GM19372 (cell line): ENCODE results near the gene FADS2.
A peak's percentile ranks its signal among the peaks of the same experiment; 100 is the strongest.

Experiments used
- ATAC-seq: cut with Tn5 transposase; IDR thresholded peaks from one replicate; pipeline ENCODE4 v1.9.1; 2021; ENCODE audit warnings: mild to moderate bottlenecking, low read depth, moderate library complexity; ENCODE audit not compliant: unreplicated experiment

Gene FADS2

GRCh38 chr11:61827571-61828378 is at the start of gene FADS2:
FADS2 (plus strand) TSS chr11:61828300; CDS start chr11:61828391, 91 bp downstream.
- ATAC-seq = peak; percentile 69

GRCh38 chr11:61778357-61778886 is 49.7 kb upstream of the FADS2 start:
- no peak for ATAC-seq

DNA sequence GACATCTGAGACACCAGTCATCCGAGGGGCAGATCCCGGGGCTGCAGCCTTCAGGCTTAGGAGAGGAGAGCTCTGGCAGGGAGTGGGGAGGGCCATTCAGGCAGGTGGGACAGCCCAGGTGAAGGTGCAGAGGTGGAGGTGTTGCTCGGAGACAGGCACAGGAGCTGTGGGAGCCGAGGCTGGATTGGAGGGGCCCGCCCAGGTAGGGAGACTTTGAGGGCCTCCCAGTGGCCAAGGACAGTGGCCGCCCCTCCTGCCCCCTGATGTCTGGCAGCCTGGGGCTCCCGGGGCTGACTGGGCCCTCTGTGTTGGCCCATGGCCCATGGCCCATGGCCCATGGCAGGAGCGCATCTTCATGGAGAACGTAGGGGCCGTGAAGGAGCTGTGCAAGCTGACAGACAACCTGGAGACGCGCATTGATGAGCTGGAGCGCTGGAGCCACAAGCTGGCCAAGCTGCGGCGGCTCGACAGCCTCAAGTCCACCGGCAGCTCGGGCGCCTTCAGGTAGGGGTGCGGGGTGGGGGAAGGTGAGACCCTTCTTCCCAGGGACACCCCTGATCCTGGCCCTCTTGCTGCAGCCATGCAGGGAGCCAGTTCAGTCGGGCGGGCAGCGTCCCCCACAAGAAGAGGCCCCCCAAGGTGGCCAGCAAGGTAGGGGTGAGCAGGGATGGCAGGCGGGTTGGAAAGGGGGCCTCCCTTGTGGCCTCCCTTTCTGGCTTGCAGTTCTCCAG is 49.0 kb upstream of the FADS2 start:
- ATAC-seq = no peak

- ATAC-seq = no peak
These were observed 48.2 kb upstream of the FADS2 start for GRCh38 chr11:61779666-61780525.

- ATAC-seq = no peak
These were observed 47.4 kb upstream of the FADS2 start for GRCh38 chr11:61780581-61781162.

DNA sequence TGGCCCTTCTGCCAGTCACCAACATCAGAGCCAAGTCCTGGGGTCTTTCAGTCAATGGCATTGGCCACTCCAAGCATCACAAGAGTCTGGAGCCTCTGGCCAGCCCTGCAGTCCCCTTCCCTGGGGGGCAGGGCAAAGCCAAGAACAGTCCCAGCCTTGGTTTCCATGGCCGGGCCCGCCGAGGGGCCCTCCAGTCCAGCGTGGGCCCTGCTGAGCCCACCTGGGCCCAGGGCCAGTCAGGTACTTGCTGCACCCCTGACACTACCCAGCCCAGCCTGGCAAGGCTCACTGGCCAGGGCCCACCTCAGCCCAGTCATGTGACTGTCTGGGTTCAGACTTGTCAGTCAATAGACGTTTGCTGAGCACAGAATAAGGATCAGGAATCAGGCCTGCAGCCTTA is 46.5 kb upstream of the FADS2 start:
- no peak for ATAC-seq

GRCh38 chr11:61782299-61782698 is 45.8 kb upstream of the FADS2 start:
- ATAC-seq = no peak

GRCh38 chr11:61782841-61783240 is 45.3 kb upstream of the FADS2 start:
- ATAC-seq = no peak

DNA sequence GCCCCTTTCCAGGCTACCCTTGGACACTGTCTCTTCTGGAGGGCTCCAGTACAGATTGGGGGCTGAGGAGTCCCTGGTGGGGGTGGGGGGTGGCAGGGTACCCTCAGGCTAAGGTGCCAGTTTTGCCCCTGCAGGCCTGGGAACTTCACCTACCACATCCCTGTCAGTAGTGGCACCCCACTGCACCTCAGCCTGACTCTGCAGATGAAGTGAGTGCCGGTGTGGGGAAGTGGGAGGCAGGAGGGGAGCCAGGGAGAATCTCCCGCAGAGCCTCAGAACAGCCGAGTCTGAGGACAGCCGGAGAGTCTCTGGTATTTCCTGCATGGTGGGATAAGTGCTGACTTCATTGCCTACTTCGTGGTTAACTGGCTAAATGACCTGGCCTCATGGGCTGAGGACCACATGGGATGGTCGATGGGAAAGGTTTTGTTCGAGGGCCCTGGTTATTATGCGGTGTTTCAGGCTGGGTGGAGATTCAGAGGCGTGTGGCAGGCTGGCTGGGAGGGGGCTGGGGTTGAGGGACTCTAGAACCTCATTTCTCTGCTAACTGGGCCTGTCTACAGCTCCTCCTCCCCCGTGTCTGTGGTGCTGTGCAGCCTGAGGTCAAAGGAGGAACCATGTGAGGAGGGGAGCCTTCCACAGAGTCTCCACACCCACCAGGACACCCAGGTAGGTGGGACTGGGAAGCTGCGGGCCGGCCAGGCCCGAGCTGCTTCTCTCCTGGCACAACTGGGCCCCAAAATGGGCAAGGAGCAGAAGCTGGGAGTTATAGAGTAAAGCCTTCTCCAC is 44.2 kb upstream of the FADS2 start:
- ATAC-seq = no peak

GRCh38 chr11:61784506-61784805 is 43.6 kb upstream of the FADS2 start:
- no peak for ATAC-seq

DNA sequence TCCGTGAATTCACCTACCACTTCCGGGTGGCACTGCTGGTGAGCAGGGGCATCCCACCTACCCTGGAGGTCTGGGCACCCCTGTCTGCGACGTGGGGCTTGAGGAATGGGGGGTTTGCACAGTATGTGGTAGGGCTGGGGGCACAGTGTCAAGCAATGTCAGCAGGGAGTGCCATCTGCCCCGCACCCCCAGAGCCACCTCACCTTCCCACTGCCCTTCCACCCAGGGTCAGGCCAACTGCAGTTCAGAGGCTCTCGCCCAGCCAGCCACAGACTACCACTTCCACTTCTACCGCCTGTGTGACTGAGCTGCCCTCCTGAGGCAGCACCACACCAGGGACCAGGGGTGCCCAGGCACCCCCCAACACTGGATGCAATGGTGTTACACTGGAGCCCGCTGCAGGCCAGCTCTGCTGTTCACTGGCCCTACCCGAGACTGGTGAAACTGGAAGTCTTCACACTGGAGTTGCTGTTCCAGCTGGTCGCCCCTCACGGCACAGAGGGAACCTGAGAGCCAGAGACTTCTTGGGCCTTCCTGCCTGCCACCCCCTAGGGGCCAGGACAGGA is 42.2 kb upstream of the FADS2 start:
- no peak for ATAC-seq

DNA sequence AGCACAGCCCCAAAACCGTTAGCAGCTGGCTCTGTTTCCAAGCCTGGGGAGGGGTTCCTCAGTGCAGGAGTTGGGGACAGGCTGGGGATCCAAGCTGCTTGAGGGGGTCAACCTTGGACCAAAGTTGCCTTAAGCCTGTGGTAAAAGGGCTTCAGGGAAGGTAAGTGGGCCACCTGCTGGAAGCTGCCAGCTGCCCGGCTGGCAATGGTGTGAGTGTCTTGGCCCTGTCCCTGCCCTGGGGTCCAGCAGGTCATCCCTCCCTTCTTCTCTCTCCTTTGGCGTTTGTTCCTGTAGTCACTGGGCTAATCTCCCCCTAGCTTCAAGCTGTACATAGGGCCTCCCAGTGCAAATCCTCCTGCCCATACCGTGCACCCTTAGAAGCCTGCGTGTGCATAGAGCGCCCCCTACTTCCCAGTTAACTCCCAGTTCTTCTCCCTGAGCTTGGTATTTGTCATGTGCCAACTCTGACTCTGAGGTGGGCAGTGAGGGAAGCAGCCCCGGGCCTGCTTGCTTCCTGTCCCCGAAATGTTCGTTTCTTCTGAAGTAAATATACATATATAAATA is 40.1 kb upstream of the FADS2 start:
- no peak for ATAC-seq

GRCh38 chr11:61791737-61792309 is 36.3 kb upstream of the FADS2 start:
- ATAC-seq = no peak

DNA sequence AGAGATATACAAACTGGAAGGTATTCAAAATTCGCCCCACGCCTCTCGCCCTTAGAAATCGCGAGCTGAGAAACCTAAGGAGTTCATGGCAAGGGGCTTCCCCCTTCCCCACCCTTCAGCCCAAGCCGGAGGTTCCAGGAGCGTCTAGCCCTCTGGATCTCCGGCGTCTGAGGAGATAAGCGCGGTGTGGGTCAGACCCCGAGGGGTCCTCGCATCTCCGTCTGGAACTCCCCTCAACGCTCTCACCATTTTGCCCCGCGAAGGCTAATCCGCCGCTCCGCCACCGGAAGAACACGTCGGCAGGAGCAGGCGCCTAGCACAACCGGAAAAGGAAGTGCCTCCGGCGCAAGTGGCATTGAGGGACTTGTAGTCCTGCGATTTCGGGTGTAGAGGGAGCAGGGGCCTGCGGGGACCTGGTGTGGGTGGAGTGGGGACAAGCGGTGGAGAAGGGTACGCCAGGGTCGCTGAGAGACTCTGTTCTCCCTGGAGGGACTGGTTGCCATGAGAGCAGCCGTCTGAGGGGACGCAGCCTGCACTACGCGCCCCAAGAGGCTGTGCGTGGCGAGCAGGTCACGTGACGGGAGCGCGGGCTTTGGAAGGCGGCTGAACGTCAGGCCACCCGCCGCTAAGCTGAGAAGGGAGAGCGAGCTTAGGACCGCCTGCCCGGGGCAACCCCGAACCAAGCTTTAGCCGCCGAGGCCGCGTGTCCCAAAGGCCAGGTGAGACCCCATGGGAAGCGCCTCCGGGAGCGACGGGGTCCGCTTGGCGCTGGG is 35.6 kb upstream of the FADS2 start, which contains the start of the genes FEN1 and TMEM258:
FEN1 (plus strand) TSS at position 602 of the 773 bp plus-strand sequence. CDS start 2,451 bp downstream, outside the sequence.
TMEM258 (minus strand) TSS at position 290 of the 773 bp plus-strand sequence; CDS start at position 249, 41 bp downstream.
- peak; percentile 81 for ATAC-seq

DNA sequence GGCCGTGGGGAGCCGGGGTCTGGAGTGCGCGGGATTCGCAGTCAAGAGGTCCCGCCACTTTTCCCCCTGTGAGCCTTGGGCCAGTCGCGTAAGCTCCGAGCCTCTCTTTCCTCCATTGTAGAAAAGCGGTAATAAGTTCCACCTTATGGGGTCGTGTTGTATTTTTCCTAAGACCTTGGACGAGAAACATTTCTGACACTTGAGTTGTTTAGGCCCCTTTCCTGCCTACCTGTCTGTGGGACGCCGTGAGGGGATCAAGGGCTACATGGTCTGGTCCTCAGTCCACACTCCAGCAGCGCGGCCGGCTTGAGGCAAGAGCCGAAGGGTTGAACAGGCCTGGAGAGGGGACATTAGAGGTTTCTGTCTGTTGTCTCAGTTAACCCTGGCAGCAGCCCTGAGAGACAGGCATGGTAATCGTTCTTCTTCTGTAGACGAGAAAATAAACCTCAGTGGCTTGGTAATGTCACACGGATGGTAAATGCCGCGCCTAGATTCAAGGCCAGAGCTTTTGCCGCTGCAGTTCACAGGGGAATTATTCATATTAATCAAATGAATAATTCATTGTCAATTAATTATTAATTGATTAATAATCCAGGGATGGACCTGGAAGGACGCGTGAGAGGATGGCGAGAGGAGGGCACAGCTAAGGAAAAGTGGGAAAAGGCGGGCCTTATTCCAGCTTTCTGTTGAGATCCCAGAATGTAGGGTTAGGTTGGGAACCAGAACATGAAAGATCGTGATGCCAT is 34.8 kb upstream of the FADS2 start:
- ATAC-seq = no peak

DNA sequence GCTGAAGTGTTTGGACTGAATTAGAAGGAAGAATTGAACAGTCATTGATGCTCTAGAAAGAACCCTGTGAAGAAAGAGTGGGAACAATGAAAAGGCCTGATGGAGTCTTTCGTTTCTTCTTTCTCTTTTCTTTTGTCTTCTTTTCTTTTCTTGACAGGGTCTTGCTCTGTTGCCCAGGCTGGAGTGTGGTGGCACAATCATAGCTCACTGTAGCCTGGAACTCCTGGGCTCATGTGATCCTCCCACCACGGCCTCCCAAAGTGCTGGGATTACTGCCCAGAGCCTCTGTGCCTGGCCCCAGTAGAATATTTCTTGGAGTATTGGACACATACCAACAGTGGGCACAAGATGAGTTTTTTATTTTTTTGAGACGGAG is 34.3 kb upstream of the FADS2 start:
- no peak for ATAC-seq

GRCh38 chr11:61794579-61794978 is 33.5 kb upstream of the FADS2 start:
- ATAC-seq = no peak
